Measurements from ENCODE around the gene E2F4. TPM values are rescaled to one million over a fixed set of nuclear protein-coding genes. Genes with fewer than 3 reads are reported as not detected.

Gene E2F4
- total RNA-seq, 8 experiments from 2014 or later: 27.7 to 83.7 (median 48.5) TPM

- 0% methylated on average over 2 to 5 of the region's 34 CpGs; no CpG with 5 or more reads in 8 of the 10 experiments for WGBS, 10 experiments
- peak within 1 kb of the TSS; percentile 14 to 43 (median 36) for H3K4me3 ChIP-seq
- peak; percentile 60 to 80 (median 70) for ATAC-seq (replicated peaks in 6 of 8)
- peaks cover 4 to 9% of the 10 kb centered on the region in 2 donors for H3K4me1 ChIP-seq (replicated peaks in 1 of 2)
- H3K27ac ChIP-seq: peak within 1 kb of the TSS in 1 of 2 donors; percentile 40
- in situ Hi-C loops (cut with MboI; ENCODE audit: low pct_unique_long_range_greater_than_20kb in 2 of 9, low sequenced_read_pairs in 9 of 9, unreplicated experiment in 9 of 9): loop anchor here (10.0 to 25.0 kb wide), 3 partner anchors 164 to 196 kb away; partner anchors contain the start of genes CES3 (in 7 of the 9) and CES4A (in 1 of the 9)
Measured at GRCh38 chr16:67150833-67151396, 41.0 kb upstream of the E2F4 start, which contains the start of gene B3GNT9. B3GNT9 (minus strand) TSS chr16:67150998; CDS start chr16:67150485, 513 bp downstream.

- in situ Hi-C loops (cut with MboI; ENCODE audit: low pct_unique_long_range_greater_than_20kb in 2 of 9, low sequenced_read_pairs in 9 of 9, unreplicated experiment in 9 of 9): loop anchor here (10.0 to 25.0 kb wide), 3 partner anchors 164 to 197 kb away; partner anchors contain the start of genes CES3 (in 7 of the 9) and CES4A (in 1 of the 9)
- WGBS, 10 experiments: 26 to 100% (median 54%) methylated on average over 1 to 5 of the region's 8 CpGs; no CpG with 5 or more reads in 4 of the 10 experiments
- ATAC-seq (replicated peaks in 6 of 8): no peak
- peaks cover 4 to 9% of the 10 kb centered on the region in 2 donors for H3K4me1 ChIP-seq (replicated peaks in 1 of 2)
- H3K27ac ChIP-seq: peak overlapping the region in 1 of 2 donors; percentile 11
- H3K4me3 ChIP-seq: peak overlapping the region in 3 of 5 donors; percentile 36 to 43 (median 41)
Measured at GRCh38 chr16:67151431-67152097, 40.4 kb upstream of the E2F4 start.

GRCh38 chr16:67154578-67155294 lies 37.2 kb upstream of the E2F4 start:
- Histone ChIP-seq H3K4me3 (peak overlapping the region; percentile 20 to 37 (median 26)), H3K27ac (no peak overlapping the region), H3K4me1 (replicated peaks in 1 of 2) (peaks cover 4 to 15% of the 10 kb centered on the region in 2 donors)
- 6 to 25% methylated on average over 4 to 9 of the region's 61 CpGs; no CpG with 5 or more reads in 8 of the 10 experiments for WGBS, 10 experiments
- ATAC-seq (replicated peaks in 6 of 8): no peak
- in situ Hi-C loops (cut with MboI; ENCODE audit: low pct_unique_long_range_greater_than_20kb in 2 of 9, low sequenced_read_pairs in 9 of 9, unreplicated experiment in 9 of 9): loop anchor here (10.0 to 25.0 kb wide), 3 partner anchors 167 to 200 kb away; partner anchors contain the start of genes CES3 (in 7 of the 9) and CES4A (in 1 of the 9)

GRCh38 chr16:67155295-67156142 lies 36.4 kb upstream of the E2F4 start:
- in situ Hi-C loops (cut with MboI; ENCODE audit: low pct_unique_long_range_greater_than_20kb in 2 of 9, low sequenced_read_pairs in 9 of 9, unreplicated experiment in 9 of 9): loop anchor here (10.0 to 25.0 kb wide), 3 partner anchors 168 to 201 kb away; partner anchors contain the start of genes CES3 (in 7 of the 9) and CES4A (in 1 of the 9)
- WGBS, 10 experiments: 0 to 18% (median 8%) methylated on average over 3 to 14 of the region's 74 CpGs; no CpG with 5 or more reads in 6 of the 10 experiments
- Histone ChIP-seq H3K27ac (no peak overlapping the region), H3K4me1 (replicated peaks in 1 of 2) (peaks cover 4 to 21% of the 10 kb centered on the region in 2 donors), H3K4me3 (peak overlapping the region; percentile 20 to 37 (median 26))
- ATAC-seq (replicated peaks in 6 of 8): peak; percentile 23 to 82 (median 70)

- H3K27ac ChIP-seq: no peak overlapping the region
- ATAC-seq (replicated peaks in 6 of 8): no peak
Measured at GRCh38 chr16:67156143-67156844, 35.7 kb upstream of the E2F4 start.

GRCh38 chr16:67157106-67157748 lies 34.7 kb upstream of the E2F4 start:
- Histone ChIP-seq H3K4me1 (replicated peaks in 1 of 2) (peaks cover 0 to 16% of the 10 kb centered on the region in 2 donors), H3K27ac (no peak overlapping the region), H3K4me3 (no peak overlapping the region)
- WGBS, 10 experiments: 0 to 80% (median 28%) methylated on average over 1 to 7 of the region's 7 CpGs; no CpG with 5 or more reads in 1 of the 10 experiments
- ATAC-seq (replicated peaks in 6 of 8): no peak
- in situ Hi-C loops (cut with MboI; ENCODE audit: low pct_unique_long_range_greater_than_20kb in 2 of 9, low sequenced_read_pairs in 9 of 9, unreplicated experiment in 9 of 9): loop anchor here (10.0 to 25.0 kb wide), 3 partner anchors 170 to 202 kb away; partner anchors contain the start of genes CES3 (in 7 of the 9) and CES4A (in 1 of the 9)

More at GRCh38 chr16:67156143-67156844, 35.7 kb upstream of the E2F4 start:
- 67 to 83% methylated on average over 2 of the region's 15 CpGs; no CpG with 5 or more reads in 8 of the 10 experiments for whole genome bisulfite sequencing, 10 experiments
- in situ Hi-C loops (cut with MboI; ENCODE audit: low pct_unique_long_range_greater_than_20kb in 2 of 9, low sequenced_read_pairs in 9 of 9, unreplicated experiment in 9 of 9): loop anchor here (10.0 to 25.0 kb wide), 3 partner anchors 169 to 201 kb away; partner anchors contain the start of genes CES3 (in 7 of the 9) and CES4A (in 1 of the 9)
- peaks cover 0 to 18% of the 10 kb centered on the region in 2 donors for H3K4me1 ChIP-seq (replicated peaks in 1 of 2)
- no peak overlapping the region for H3K4me3 ChIP-seq

- WGBS, 10 experiments: 27 to 91% (median 54%) methylated on average over 1 to 7 of the region's 7 CpGs
- no peak overlapping the region for H3K27ac ChIP-seq
- peaks cover 0 to 23% of the 10 kb centered on the region in 2 donors for H3K4me1 ChIP-seq (replicated peaks in 1 of 2)
- in situ Hi-C loops (cut with MboI; ENCODE audit: low pct_unique_long_range_greater_than_20kb in 2 of 9, low sequenced_read_pairs in 9 of 9, unreplicated experiment in 9 of 9): loop anchor here (10.0 to 25.0 kb wide), 3 partner anchors 171 to 203 kb away; partner anchors contain the start of genes CES3 (in 7 of the 9) and CES4A (in 1 of the 9)
- no peak for ATAC-seq (replicated peaks in 6 of 8)
- no peak overlapping the region for H3K4me3 ChIP-seq
Measured at GRCh38 chr16:67157892-67158635, 33.9 kb upstream of the E2F4 start.

GRCh38 chr16:67158637-67159600 lies 33.0 kb upstream of the E2F4 start:
- peaks cover 0 to 26% of the 10 kb centered on the region in 2 donors for H3K4me1 ChIP-seq (replicated peaks in 1 of 2)
- peak overlapping the region; percentile 33 to 52 (median 43) for H3K4me3 ChIP-seq
- WGBS, 10 experiments: 0 to 83% (median 40%) methylated on average over 1 to 2 of the region's 34 CpGs; no CpG with 5 or more reads in 1 of the 10 experiments
- in situ Hi-C loops (cut with MboI; ENCODE audit: low pct_unique_long_range_greater_than_20kb in 2 of 9, low sequenced_read_pairs in 9 of 9, unreplicated experiment in 9 of 9): loop anchor here (10.0 to 25.0 kb wide), 3 partner anchors 172 to 204 kb away; partner anchors contain the start of genes CES3 (in 7 of the 9) and CES4A (in 1 of the 9)
- ATAC-seq (replicated peaks in 6 of 8): peak in 3 of 8 experiments; percentile 4 to 17 (median 4)
- no peak overlapping the region for H3K27ac ChIP-seq

- Histone ChIP-seq H3K27ac (no peak overlapping the region), H3K4me3 (no peak overlapping the region), H3K4me1 (replicated peaks in 1 of 2) (peaks cover 5 to 27% of the 10 kb centered on the region in 2 donors)
- ATAC-seq (replicated peaks in 6 of 8): no peak
- in situ Hi-C loops (cut with MboI; ENCODE audit: low pct_unique_long_range_greater_than_20kb in 2 of 9, low sequenced_read_pairs in 9 of 9, unreplicated experiment in 9 of 9): loop anchor here in 8 of 9 experiments (25.0 kb wide), 2 partner anchors 174 to 199 kb away; partner anchors contain the start of genes CES3 (in 7 of the 8) and CES4A (in 1 of the 8)
- WGBS, 10 experiments: 0 to 67% (median 30%) methylated on average over 1 to 16 of the region's 25 CpGs; no CpG with 5 or more reads in 3 of the 10 experiments
Measured at GRCh38 chr16:67161595-67162058, 30.3 kb upstream of the E2F4 start.

Measured in motor neuron (in vitro differentiated cells).